CD14-positive monocyte (primary cell): Measurements from ENCODE around the gene PTX3. TPM values are rescaled to one million over a fixed set of nuclear protein-coding genes. Genes with fewer than 3 reads are reported as not detected.
A peak's percentile ranks its signal among the peaks of the same experiment; 100 is the strongest.

ENCODE experiments used
- DNase-seq, 3 donors: peaks; one replicate each; pipeline ENCODE4 v3.0.0-alpha.2; 2011 to 2022
- H2AFZ ChIP-seq: 2 replicates; pipeline ENCODE4 v1.6.0; 2012; ENCODE audit warnings: mild to moderate bottlenecking, low read depth, low read length, inconsistent platforms; ENCODE audit not compliant: insufficient read depth, poor library complexity, severe bottlenecking
- H3K27ac ChIP-seq, 2 donors: 1 replicate in 1 of 2; 2 replicates in 1 of 2; pipeline ENCODE4 v1.5.1; 2012 to 2013; ENCODE audit warnings: low read length in 2 of 2, control low read depth in 1 of 2, inconsistent platforms in 1 of 2, low read depth in 1 of 2, mild to moderate bottlenecking in 1 of 2
- H3K27me3 ChIP-seq, 2 donors: one replicate each; pipeline versions ENCODE4 v1.6.0 to v1.6.1; 2011 to 2013; ENCODE audit warnings: low read length in 2 of 2; ENCODE audit not compliant: control insufficient read depth in 2 of 2, insufficient read depth in 2 of 2
- H3K36me3 ChIP-seq, 2 donors: replicated peaks in 1 of 2; 1 replicate in 1 of 2; 2 replicates in 1 of 2; pipeline versions ENCODE4 v1.5.1 to v1.6.1; 2012 to 2013; ENCODE audit warnings: low read length in 2 of 2, control low read depth in 1 of 2, inconsistent platforms in 1 of 2, mild to moderate bottlenecking in 1 of 2; ENCODE audit not compliant: insufficient read depth in 2 of 2, control insufficient read depth in 1 of 2
- H3K4me1 ChIP-seq, 2 donors: 1 replicate in 1 of 2; 2 replicates in 1 of 2; pipeline versions ENCODE4 v1.5.1 to v1.6.1; 2012 to 2013; ENCODE audit warnings: low read length in 2 of 2, control low read depth in 1 of 2, inconsistent platforms in 1 of 2, mild to moderate bottlenecking in 1 of 2, moderate library complexity in 1 of 2; ENCODE audit not compliant: insufficient read depth in 2 of 2, control insufficient read depth in 1 of 2
- H3K4me2 ChIP-seq: replicated peaks from 2 replicates; pipeline ENCODE3; 2012; ENCODE audit warnings: low read length, moderate library complexity, mild to moderate bottlenecking; ENCODE audit not compliant: poor library complexity, severe bottlenecking; ENCODE audit errors: extremely low read depth
- H3K4me3 ChIP-seq, 3 experiments: fragments of 200-600 bp in 1 of 3; sonication (generic) in 1 of 3; replicated peaks in 1 of 3; 1 replicate in 2 of 3; 2 replicates in 1 of 3; pipeline ENCODE4 v1.5.1; 2011 to 2013; ENCODE audit warnings: low read length in 3 of 3, mild to moderate bottlenecking in 3 of 3, control low read depth in 2 of 3, low read depth in 2 of 3, inconsistent platforms in 1 of 3, moderate library complexity in 1 of 3
- H3K79me2 ChIP-seq: 2 replicates; pipeline ENCODE4 v1.6.0; 2012; ENCODE audit warnings: mild to moderate bottlenecking, control low read depth, inconsistent platforms, low read length, moderate library complexity; ENCODE audit not compliant: insufficient read depth
- H3K9ac ChIP-seq: 2 replicates; pipeline ENCODE4 v1.6.0; 2017; ENCODE audit warnings: low read length, mild to moderate bottlenecking; ENCODE audit not compliant: insufficient read depth, poor library complexity, severe bottlenecking
- H3K9me3 ChIP-seq, 2 donors: replicated peaks in 1 of 2; 1 replicate in 1 of 2; 2 replicates in 1 of 2; pipeline versions ENCODE4 v1.5.1 to v1.6.1; 2012 to 2013; ENCODE audit warnings: low read length in 2 of 2, control low read depth in 1 of 2; ENCODE audit not compliant: control insufficient read depth in 1 of 2, insufficient read depth in 1 of 2
- H4K20me1 ChIP-seq: 2 replicates; pipeline ENCODE4 v1.6.0; 2012; ENCODE audit warnings: mild to moderate bottlenecking, low read length, control low read depth, moderate library complexity; ENCODE audit not compliant: insufficient read depth
- H3K27ac Mint-ChIP-seq, 7 donors: one replicate each; pipeline ENCODE4 v1.8.0; 2020; ENCODE audit warnings: mild to moderate bottlenecking in 7 of 7, mixed read lengths in 7 of 7, moderate library complexity in 6 of 7, inconsistent platforms in 2 of 7
- H3K27me3 Mint-ChIP-seq, 3 donors: one replicate each; pipeline ENCODE4 v1.8.0; 2021 to 2022; ENCODE audit warnings: low read depth in 3 of 3, mild to moderate bottlenecking in 3 of 3, mixed read lengths in 3 of 3, moderate library complexity in 3 of 3, inconsistent platforms in 1 of 3
- H3K36me3 Mint-ChIP-seq, 2 donors: one replicate each; pipeline ENCODE4 v1.8.0; 2020; ENCODE audit warnings: mixed read lengths in 2 of 2, inconsistent platforms in 1 of 2, mild to moderate bottlenecking in 1 of 2
- H3K4me1 Mint-ChIP-seq: one replicate; pipeline ENCODE4 v1.8.0; 2020; ENCODE audit warnings: mild to moderate bottlenecking, mixed read lengths
- H3K4me3 Mint-ChIP-seq, 2 donors: one replicate each; pipeline ENCODE4 v1.8.0; 2020; ENCODE audit warnings: mild to moderate bottlenecking in 2 of 2, mixed read lengths in 2 of 2, moderate library complexity in 1 of 2
- H3K9me3 Mint-ChIP-seq, 7 donors: one replicate each; pipeline ENCODE4 v1.8.0; 2020 to 2022; ENCODE audit warnings: mixed read lengths in 7 of 7, mild to moderate bottlenecking in 6 of 7, moderate library complexity in 6 of 7, inconsistent platforms in 2 of 7
- WGBS: methylation state at CpG from one replicate; pipeline ENCODE4 v1.1.5; 2013; ENCODE audit warnings: missing lambda C conversion rate; ENCODE audit not compliant: insufficient coverage; 5-methylcytosine and 5-hydroxymethylcytosine counted together
- intact Hi-C, 2 donors: fragments of 100-400 bp; cut with micrococcal nuclease; formaldehyde crosslinking; loops; one replicate each; pipeline versions ENCODE4 v1.15.0 to v1.15.1; 2023
- polyA plus RNA-seq, 3 donors: library from polyadenylated mRNA; depleted of rRNA in 1 of 3; unstranded in 2 of 3; stranded (reverse) in 1 of 3; fragments of 300-500 nt in 2 of 3; fragments of >200 nt in 1 of 3; fragmentation: Illumina TruSeq in 2 of 3; gene quantifications; 1 replicate in 2 of 3; 2 replicates in 1 of 3; pipeline ENCODE4 v1.2.3, GENCODE V29; 2012 to 2021
- TF ChIP-seq, protein P1 (sequence below): fragments of 200-600 bp; IDR thresholded peaks from one replicate; pipeline ENCODE4 v1.8.0; 2022; ENCODE audit warnings: antibody characterized with exemption, mild to moderate bottlenecking

PTX3 gene
- polyA plus RNA-seq, 3 donors: 9.1 to 84.5 (median 10.5) TPM

DNA sequence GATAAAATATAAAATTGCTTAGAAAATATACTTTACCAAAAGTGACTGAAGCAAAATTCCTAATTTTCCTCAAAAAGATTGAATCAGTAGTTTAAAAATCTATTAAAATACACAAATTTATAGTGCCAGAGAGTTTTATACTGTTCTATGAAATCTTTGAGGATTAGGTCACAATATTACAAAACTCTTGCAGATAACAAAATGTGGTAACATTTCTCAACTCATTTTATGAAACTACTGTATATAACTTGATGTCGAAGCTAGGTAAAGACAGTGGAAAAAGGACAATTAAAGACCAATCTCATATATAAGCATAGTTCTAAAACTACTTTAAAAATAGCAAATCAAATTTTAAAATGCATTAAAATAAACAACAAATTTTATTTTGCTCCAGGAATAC is 50.7 kb downstream of the PTX3 start:
- Mint-ChIP-seq H3K27ac (no peak overlapping the region), H3K36me3 (no peaks in the 10 kb centered on the region), H3K4me3 (no peak overlapping the region), H3K4me1 (peaks cover 4% of the 10 kb centered on the region), H3K9me3 (peaks cover 0 to 8% (median 0%) of the 10 kb centered on the region in 7 donors), H3K27me3 (peaks cover 0 to 3% (median 2%) of the 10 kb centered on the region in 3 donors)
- H3K9ac ChIP-seq: no peak overlapping the region
- DNase-seq: no peak
- no peak overlapping the region for H2AFZ ChIP-seq
- no peak overlapping the region for H3K4me3 ChIP-seq
- WGBS: no CpG with 5 or more reads among the region's 1 CpG
- H3K4me1 ChIP-seq: no peaks in the 10 kb centered on the region
- H3K36me3 ChIP-seq: no peaks in the 10 kb centered on the region
- no peaks in the 10 kb centered on the region for H4K20me1 ChIP-seq
- intact Hi-C loops: no loop called here
- H3K9me3 ChIP-seq: no peaks in the 10 kb centered on the region
- no peak overlapping the region for H3K4me2 ChIP-seq
- H3K79me2 ChIP-seq: no peaks in the 10 kb centered on the region
- TF ChIP-seq, protein P1, sequence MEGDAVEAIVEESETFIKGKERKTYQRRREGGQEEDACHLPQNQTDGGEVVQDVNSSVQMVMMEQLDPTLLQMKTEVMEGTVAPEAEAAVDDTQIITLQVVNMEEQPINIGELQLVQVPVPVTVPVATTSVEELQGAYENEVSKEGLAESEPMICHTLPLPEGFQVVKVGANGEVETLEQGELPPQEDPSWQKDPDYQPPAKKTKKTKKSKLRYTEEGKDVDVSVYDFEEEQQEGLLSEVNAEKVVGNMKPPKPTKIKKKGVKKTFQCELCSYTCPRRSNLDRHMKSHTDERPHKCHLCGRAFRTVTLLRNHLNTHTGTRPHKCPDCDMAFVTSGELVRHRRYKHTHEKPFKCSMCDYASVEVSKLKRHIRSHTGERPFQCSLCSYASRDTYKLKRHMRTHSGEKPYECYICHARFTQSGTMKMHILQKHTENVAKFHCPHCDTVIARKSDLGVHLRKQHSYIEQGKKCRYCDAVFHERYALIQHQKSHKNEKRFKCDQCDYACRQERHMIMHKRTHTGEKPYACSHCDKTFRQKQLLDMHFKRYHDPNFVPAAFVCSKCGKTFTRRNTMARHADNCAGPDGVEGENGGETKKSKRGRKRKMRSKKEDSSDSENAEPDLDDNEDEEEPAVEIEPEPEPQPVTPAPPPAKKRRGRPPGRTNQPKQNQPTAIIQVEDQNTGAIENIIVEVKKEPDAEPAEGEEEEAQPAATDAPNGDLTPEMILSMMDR: no peak
- no peaks in the 10 kb centered on the region for H3K27me3 ChIP-seq
- H3K27ac ChIP-seq: no peak overlapping the region

DNA sequence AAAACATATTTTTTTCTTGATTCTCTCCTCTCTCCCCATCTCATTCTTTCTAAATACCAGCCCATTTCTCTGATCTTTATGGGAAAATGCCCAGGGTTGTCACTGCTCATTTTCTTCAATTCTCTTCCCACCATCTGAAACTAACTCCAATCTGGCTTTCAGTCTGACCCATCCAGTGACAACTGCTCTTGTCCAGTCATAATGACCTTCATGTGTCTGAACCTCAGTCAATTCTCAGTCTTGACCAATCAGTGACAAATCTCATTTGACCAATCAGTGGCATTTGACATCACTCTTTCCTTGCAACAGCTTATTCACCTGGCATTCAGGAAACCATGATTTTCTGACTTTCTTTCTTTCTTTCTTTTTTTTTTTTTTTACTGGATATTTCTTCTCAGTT is 51.5 kb downstream of the PTX3 start:
- no peaks in the 10 kb centered on the region for H3K9me3 ChIP-seq
- H3K36me3 ChIP-seq: no peaks in the 10 kb centered on the region
- peaks cover 0 to 3% (median 2%) of the 10 kb centered on the region in 3 donors for H3K27me3 Mint-ChIP-seq
- no peaks in the 10 kb centered on the region for H3K4me1 ChIP-seq
- no peak for DNase-seq
- H2AFZ ChIP-seq: no peak overlapping the region
- H3K4me3 Mint-ChIP-seq: no peak overlapping the region
- H4K20me1 ChIP-seq: no peaks in the 10 kb centered on the region
- TF ChIP-seq, protein P1: no peak
- no peak overlapping the region for H3K27ac ChIP-seq
- no peaks in the 10 kb centered on the region for H3K27me3 ChIP-seq
- peaks cover 4% of the 10 kb centered on the region for H3K4me1 Mint-ChIP-seq
- peaks cover 0 to 3% (median 0%) of the 10 kb centered on the region in 7 donors for H3K9me3 Mint-ChIP-seq
- no peaks in the 10 kb centered on the region for H3K36me3 Mint-ChIP-seq
- H3K27ac Mint-ChIP-seq: peak overlapping the region in 1 of 7 donors; percentile 63
- H3K4me3 ChIP-seq: no peak overlapping the region
- no peak overlapping the region for H3K9ac ChIP-seq
- no peaks in the 10 kb centered on the region for H3K79me2 ChIP-seq
- H3K4me2 ChIP-seq: no peak overlapping the region
- intact Hi-C loops: no loop called here
